Activated CD8-positive, alpha-beta memory T cell treated with anti-CD3 and anti-CD28 coated beads, Interleukin-2, amount 50 U/mL, for 1 hour (primary cell): ENCODE results near the gene CABP4.

Source experiments
- DNase-seq: peaks from one replicate; pipeline ENCODE4 v3.0.0-alpha.2; 2020; ENCODE audit errors: extremely low read depth

CABP4 gene

GRCh38 chr11:67435727-67436458 is 19.3 kb upstream of the CABP4 start:
- DNase-seq: no peak

DNA sequence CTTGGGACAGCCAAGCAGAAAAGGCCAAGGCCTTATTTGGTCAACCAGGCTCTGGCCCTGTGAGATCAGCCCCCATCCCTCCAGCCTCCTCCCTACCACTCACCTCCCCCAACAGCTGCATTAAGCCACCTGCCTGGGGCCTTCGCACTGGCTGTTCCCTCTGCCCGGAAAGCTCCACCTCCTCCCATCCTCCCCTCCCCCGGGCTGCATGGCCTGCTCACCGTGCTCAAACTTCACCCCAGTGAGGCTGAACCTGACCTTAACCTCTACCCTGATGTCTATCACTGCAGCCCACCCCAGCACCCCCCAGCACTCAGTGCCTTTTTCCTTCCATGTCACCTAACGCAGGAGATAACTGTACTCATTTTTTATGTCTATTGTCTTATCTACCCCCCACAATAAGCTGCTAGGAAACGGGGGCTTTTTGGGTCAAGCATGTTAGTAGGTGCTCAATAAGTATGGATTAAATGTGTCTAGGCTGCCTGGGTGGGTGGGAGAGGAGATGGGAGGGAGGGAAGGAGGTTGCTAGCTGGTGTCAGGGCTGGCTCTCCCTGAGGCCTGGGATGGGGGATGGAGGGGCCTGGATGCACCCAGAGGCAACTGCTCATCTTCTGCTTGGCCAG is 18.6 kb upstream of the CABP4 start:
- DNase-seq: no peak

DNA sequence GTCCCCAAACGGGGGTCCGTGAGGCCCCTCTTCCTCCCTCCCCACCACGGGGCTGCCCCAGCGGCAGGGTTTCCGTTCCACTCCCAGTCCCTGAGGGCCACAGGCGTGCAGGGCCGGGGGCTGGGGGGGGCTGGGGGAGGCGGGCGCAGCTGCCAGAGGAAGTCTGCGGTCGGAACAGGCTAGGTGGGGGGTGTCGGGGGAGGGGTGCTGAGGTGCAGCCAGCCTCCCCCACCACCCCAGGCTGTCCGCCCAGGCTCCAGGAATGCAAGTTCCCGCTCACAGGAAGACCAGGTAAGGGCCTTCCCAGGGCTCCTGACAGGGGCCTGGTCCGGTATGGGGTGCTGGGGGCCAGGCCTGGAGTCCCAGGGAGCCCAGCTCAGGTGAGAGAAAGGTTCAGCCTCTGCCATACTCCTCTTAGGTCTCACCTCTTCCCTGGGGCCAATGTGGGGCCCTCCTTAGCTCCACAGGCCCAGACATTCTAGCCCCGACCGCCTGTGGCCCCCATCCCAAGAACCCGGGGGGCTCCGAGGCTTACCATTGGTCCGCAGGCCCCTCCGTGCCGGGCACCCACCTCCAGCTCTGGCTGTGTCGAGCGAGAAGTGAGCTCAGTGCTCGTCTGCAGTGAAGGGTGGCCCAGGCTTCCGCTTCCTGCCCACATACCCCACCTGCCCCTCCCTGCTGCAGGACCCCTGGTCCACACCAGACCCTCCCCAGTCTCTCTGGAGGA is 17.9 kb upstream of the CABP4 start, which contains the start of gene PTPRCAP:
Gene PTPRCAP, minus strand, starts transcription at position 601 of the 727 bp plus-strand sequence. Its CDS starts 63 bp downstream, at position 538.
- DNase-seq: no peak

GRCh38 chr11:67437809-67438157 is 17.4 kb upstream of the CABP4 start:
- no peak for DNase-seq

GRCh38 chr11:67438158-67438902 is 16.8 kb upstream of the CABP4 start:
- DNase-seq: no peak

DNA sequence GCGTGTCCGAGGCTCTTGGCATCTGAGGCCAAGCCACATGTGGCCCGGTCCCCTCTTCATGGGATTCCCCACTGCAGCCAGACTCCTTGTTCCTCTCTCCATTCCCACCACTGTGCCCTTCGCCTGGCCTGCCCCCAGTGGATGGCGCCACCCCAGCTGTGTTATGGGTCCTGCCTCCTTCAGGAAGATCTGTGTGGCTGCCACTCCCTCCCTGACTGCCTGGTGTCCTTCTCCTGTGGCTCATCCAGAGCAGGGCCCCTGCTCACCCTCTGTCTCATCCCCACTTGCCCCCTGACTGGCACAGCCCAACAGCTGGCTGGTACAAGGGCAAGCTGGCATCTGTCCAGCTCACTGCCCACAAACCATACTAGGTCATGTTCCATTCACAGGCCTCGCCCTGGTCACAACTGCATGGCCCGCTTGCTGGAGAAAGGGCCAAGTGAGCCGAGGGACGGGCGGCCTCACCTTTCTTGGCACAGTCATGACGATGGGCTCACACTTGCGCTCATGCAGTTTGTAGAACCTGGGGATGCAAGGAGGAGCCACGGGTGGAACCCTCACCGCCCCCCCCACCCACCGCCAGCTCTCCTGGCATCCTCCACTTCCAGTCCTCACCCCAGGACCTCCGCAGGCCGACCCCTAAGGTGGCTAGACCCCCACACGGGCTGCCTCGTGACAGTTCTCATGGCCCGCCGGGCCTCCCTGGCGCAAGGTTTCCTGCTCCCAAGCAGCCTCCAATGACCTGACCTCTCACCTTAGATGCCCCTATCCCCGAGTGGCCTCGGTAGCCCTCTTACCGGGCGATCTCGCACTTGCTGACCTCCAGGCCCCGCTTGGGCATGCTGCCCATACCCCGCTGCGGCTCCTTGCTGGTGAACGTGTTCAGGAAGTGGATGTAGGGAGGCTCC is 15.6 kb upstream of the CABP4 start:
- no peak for DNase-seq

DNA sequence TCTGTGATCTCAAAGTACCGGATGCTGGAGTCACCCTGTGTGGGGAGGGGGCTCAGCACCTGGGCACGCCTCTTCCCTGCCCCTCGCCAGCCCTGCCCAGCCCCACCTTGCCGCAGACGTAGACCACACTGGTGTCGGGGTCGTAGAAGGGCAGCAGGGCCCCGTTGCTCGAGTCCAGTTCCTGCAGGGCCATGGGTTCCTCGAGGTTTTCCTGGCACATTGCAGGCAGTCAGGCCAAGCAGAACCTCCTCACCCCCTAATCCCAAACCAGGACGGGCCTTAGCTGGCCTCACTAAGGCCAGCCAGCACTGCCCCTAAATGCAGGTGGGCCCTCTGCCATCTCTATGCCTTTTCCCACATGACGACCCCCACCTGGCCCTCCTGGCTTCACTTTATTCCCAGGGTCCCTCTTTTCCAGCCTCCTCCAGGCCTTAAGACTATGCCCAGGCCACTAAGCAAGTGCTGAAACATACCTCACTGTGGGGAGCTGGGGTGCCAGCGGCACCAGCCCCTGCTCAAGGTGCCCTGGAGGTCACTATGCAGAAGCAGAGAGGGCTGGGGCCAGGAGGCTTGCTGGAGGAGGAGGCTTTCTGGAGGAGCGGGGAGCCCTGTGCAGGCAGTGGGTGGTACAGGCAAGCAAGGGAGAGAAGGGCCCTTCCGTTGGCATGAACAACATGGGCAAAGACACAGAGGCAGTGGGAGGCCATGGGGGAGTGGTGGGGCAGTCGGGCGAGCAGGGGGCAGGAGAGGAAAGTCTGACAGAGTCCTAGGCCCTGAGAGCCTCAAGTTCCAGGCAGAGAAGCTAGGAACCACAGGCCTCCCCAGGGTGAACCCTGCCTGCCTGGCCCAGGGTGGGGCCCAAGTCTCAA is 14.7 kb upstream of the CABP4 start:
- no peak for DNase-seq

- no peak for DNase-seq
Measured at GRCh38 chr11:67441098-67441563, 14.0 kb upstream of the CABP4 start.

DNA sequence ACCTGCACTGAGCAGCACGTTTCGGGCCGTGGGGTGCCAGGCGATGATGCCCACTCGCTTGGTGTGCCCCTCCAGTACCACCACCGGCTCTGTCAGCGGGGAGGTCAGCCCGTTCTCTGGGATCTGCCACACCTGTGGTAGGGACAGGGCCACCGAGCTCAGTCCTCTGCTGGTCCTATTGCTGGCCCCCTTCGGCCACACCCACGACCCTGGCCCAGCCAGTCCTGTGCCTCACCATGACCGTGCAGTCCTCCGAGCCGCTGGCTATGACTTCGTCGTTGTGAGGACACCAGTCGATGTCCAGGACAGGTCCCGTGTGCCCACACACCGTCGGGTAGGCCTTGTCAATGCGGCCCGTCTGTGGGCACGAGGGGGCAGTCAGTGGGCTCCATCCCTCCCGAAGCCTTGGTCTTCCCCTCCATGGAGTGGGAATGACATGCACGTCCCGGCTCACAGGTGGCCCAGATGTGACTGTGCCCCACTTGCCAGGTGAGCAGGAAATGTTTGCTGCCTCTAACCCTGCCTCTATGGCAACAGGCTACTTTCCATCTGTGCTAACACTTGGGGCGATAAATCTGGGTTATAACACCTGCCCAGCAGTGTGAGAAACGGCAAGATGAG is 13.3 kb upstream of the CABP4 start:
- DNase-seq: no peak

DNA sequence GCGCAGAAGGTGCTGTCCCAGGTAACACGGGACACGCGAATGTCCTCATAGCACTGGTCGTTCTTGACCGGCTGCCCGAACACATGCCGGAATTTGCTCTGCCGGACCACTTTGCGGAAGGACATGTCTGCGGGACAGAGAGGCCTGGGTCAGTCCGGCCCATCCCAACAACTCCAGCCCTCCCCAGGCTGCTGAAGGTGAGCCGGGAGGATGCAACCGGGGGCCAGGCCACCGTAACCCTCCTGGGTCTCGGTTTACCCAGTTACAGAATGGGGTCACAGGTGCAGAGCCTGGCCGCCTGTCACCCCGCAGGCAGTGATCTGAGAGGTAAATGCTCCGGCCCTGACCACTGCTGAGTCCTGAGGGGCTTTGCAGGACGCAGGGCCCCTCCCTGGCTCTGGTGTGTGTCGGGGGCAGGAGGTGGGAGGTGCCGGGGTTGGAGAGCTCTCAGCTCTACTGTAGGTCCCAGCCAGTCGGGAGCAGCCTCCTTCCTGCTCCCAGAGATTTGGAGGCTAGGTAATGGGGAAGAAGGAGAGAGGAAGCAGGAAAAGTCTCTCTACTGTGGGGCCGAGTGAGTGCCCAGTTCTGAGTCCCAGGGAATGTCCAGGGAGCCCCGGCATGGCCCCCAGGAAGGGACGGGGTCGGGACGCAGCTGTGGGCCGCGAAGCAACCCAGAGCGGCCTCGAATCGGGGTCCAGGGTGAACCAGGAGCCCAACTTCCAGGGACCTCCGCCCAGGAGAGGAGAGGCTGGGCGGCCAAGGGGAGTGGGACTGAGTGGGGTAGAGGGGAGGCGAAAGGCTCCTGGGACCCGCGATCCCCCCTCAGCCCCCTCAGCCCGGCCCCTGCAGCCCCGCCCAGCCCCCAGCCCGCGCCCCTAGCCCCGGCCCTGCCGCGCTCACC is 12.4 kb upstream of the CABP4 start:
- DNase-seq: no peak

DNA sequence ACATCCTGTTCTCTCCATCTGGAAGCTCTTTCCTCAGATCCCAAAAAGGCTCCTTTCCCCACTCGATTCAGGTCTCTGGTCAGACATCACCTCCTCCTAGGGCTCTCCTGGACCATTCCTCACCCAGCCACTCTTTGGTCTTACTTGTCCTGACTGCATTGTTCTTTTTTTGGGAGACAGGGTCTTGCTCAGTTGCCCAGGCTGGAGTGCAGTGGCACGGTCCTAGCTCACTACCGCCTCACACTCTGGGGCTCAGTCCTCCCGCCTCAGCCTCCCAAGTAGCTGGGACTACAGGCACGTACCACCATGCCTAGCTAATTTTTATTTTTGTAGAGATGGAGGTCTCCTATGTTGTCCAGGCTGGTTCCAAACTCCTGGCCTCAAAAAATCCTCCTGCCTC is 9.6 kb upstream of the CABP4 start:
- no peak for DNase-seq

DNA sequence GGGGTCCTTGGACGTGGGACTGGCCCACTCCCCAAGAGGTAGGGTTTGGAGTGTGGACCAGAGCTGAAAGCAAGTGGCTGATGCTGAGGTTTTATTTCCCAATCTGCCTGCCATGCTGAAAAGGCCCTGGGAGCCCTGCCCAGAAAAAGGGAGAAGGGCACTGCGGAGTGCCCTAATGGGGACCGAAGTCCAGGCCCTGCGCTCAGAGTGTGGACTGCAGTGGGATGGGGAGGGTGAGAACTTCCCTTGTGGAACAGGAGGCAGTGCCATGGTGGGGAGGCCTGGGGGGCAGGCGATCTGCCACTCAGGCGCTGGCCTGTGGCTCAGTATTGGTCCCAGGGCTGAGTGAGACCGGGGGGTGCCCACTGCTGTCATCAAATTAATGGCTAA is 6.9 kb upstream of the CABP4 start:
- DNase-seq: no peak

GRCh38 chr11:67449116-67449844 is 5.9 kb upstream of the CABP4 start:
- DNase-seq: no peak

DNA sequence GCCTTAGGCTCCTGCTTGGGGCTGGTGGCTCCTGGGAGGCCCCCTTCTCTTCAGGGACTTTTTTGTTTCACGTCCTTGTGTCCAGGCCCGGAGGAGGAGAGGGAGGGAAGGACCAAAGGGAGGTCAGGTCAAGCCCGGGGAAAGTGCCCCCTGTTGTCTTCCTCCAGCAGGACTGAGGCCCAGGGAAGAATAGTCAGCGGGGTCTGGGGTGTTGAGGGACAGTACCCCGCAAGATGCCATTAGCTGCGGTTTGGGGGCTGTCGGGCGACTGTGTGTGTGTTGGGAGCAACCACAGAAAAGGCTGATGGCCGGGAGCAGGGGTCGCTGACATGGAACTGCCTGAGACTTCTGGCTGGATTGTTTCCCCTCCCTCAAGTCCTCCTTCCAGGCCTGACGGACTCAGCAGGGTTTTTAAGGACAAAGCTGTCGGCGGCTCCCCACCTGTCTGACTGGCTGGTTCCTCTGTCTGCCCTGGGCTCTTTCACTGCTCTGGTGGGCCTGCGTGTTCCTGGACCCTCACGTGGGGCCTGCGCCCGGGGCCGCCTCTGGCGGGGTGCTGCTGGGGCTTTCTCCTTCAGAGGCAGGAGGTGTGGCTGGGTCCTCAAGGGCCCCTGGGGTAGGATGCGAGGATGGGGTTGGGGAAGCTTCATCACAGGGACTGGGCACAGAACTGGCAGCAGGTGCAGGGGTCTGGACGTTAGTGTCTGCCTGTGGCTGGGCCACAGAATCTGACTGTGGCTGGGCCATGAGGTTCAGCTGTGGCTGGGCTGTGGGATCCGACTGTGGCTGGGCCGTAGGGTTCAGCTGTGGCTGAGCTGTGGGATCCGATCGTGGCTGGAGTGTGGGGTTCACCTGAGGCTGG is 4.1 kb upstream of the CABP4 start:
- DNase-seq: no peak

DNA sequence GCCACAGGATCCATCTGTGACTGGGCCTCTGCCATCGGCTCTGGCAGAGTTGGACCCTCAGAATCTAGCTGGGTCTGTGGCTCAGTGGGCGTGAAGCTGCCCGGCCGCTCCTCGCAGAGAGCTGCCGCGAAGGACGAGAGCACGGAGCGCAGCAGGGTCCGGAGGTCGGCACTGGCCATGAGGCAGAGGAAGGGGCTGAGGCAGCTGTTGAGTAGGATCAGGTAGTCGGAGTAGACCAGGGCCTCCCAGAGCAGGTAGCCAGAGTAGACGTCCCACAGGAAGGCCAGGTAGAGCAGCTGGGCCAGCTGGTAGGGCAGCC is 3.5 kb upstream of the CABP4 start:
- no peak for DNase-seq

- DNase-seq: no peak
Measured at GRCh38 chr11:67452141-67452952, 2.8 kb upstream of the CABP4 start, which contains the start of gene GPR152. GPR152 (minus strand) TSS chr11:67452729; CDS start chr11:67452724, 5 bp downstream.
